ENCODE measurements around the gene PEMT.
"Not testable (repeated sequence)": the region's sequence is repeated elsewhere in the genome, so short reads cannot be mapped to it uniquely, and the experiment has no call there.

The PEMT gene, protein sequence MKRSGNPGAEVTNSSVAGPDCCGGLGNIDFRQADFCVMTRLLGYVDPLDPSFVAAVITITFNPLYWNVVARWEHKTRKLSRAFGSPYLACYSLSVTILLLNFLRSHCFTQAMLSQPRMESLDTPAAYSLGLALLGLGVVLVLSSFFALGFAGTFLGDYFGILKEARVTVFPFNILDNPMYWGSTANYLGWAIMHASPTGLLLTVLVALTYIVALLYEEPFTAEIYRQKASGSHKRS

DNA sequence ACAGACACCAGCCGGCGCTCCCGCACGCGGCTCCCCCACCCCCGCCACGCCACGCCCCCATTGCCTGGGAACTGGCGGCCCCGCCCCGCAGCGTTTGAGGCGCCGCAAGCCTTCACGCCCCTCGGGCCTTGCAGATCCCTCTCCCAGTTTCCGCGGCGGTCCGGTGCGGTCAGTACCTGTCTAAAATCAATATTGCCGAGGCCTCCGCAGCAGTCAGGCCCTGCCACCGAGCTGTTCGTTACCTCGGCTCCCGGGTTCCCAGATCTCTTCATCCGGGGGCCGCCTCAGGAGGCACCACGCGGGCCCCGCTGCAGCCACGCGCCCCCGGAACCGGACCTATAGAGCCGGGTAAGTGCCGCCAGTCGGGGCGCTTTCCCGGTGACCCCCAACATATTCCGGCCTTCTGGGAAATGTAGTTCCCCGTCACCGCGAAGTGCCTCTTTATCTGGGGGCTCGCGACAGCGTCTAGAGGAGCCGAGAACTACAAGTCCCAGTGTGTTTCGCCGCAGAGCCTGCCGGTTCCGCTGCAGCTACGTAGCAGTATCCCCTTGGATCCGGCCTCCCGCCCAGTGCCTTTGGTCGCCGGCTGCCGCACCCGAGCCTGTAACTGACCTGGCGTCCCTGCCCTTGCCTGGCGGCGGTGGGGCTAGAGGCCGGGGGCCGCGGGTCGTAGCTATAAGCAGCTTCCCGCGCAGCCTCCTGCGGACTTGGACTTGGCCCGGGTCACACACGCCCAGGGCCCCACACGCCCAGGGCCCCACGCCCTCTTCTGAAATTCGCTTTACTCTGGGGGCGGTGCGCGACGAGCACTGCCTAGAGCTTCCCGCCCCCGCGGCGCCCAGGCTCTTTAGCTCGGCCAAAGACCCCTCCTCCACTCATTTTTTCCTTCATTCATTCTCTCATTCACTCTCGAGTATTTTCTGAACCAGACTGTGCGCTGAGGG is at the start of gene PEMT:
TSS of gene PEMT (minus strand) at position 354 of the 944 bp plus-strand sequence. CDS start at position 272, 82 bp downstream.
- DNase-seq (ENCODE audit: low read depth), result peak; percentile 99

GRCh38 chr17:17639661-17640270 is 48.3 kb upstream of the PEMT start:
- DNase-seq (ENCODE audit: low read depth); H3K4me3 ChIP-seq (ENCODE audit: low read depth, low read length): not testable (repeated sequence)

More for the DNA sequence above, at the start of gene PEMT:
- H3K4me3 ChIP-seq (ENCODE audit: low read depth, low read length), result peak within 1 kb of the TSS; percentile 87
- TF ChIP-seq, protein P1, sequence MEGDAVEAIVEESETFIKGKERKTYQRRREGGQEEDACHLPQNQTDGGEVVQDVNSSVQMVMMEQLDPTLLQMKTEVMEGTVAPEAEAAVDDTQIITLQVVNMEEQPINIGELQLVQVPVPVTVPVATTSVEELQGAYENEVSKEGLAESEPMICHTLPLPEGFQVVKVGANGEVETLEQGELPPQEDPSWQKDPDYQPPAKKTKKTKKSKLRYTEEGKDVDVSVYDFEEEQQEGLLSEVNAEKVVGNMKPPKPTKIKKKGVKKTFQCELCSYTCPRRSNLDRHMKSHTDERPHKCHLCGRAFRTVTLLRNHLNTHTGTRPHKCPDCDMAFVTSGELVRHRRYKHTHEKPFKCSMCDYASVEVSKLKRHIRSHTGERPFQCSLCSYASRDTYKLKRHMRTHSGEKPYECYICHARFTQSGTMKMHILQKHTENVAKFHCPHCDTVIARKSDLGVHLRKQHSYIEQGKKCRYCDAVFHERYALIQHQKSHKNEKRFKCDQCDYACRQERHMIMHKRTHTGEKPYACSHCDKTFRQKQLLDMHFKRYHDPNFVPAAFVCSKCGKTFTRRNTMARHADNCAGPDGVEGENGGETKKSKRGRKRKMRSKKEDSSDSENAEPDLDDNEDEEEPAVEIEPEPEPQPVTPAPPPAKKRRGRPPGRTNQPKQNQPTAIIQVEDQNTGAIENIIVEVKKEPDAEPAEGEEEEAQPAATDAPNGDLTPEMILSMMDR (IDR thresholded peaks at IDR 0.05; ENCODE audit: insufficient read depth, low read depth, low read length, missing control alignments), result no peak

- no peak for DNase-seq (ENCODE audit: low read depth)
- no peak overlapping the region for H3K4me3 ChIP-seq (ENCODE audit: low read depth, low read length)
- TF ChIP-seq, protein P1 (IDR thresholded peaks at IDR 0.05; ENCODE audit: insufficient read depth, low read depth, low read length, missing control alignments), result no peak
These were observed 47.0 kb upstream of the PEMT start for GRCh38 chr17:17638467-17638866.

DNA sequence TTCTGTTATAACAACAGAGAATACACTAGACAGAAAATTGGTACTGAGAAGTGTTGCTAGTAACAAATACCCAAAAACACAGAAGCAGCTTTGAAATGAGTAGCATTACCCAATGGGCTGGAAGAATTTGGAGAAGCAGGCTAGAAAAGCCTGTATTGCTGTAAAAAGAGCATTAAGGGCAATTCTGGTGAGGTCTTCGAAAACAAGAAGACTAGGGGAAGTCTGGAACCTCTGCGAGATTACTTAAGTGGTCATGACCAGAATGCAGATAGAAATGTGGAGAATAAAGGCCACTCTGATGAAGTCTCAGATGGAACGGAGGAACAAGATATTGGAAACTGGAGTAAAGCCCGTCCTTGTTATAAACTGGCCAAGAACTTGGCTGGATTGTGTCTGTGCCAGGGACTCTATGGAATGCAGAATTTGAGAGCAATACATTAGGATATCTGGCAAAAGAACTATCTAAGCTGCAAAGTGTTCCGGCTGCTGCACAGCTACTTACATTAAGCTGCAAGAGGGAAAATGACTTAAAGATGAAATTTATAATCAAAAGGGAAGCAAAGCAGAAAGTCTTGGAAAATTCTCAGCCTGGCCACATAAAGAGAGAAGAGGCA is 44.9 kb upstream of the PEMT start:
- H3K4me3 ChIP-seq (ENCODE audit: low read depth, low read length), result no peak overlapping the region
- DNase-seq (ENCODE audit: low read depth), result no peak
- TF ChIP-seq, protein P1 (IDR thresholded peaks at IDR 0.05; ENCODE audit: insufficient read depth, low read depth, low read length, missing control alignments), result no peak

DNA sequence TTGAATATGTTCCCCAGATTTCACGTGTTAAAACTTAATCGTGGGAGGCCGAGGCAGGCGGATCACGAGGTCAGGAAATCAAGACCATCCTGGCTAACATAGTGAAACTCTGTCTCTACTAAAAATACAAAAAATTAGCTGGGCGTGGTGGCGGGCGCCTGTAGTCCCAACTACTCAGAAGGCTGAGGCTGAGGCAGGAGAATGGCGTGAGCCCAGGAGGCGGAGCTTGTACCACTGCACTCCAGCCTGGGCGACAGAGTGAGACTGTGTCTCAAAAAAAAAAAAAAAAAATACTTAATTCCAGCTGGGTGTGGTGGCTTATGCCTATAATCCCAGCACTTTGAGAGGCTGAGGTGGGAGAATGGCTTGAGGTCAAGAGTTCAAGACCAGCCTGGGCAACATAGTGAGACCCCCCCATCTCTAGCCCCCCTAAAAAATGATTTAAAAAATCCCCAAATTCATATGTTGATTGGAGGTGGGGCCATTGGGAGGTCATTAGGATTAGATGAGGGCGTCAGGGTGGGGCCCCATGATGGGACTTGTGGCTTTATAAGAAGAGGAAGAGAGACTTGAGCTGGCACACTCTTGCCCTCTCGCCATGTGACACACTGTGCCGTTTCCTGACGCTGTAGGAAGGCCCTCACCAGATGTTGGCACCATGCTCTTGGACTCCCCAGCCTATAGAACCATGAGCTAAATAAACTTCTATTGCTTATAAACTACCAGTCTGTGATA is 44.2 kb upstream of the PEMT start:
- DNase-seq (ENCODE audit: low read depth); H3K4me3 ChIP-seq (ENCODE audit: low read depth, low read length): not testable (repeated sequence)

- TF ChIP-seq, protein P1 (IDR thresholded peaks at IDR 0.05; ENCODE audit: insufficient read depth, low read depth, low read length, missing control alignments), result no peak
- H3K4me3 ChIP-seq (ENCODE audit: low read depth, low read length), result no peak overlapping the region
- no peak for DNase-seq (ENCODE audit: low read depth)
These were observed 43.6 kb upstream of the PEMT start for GRCh38 chr17:17635126-17635525.

DNA sequence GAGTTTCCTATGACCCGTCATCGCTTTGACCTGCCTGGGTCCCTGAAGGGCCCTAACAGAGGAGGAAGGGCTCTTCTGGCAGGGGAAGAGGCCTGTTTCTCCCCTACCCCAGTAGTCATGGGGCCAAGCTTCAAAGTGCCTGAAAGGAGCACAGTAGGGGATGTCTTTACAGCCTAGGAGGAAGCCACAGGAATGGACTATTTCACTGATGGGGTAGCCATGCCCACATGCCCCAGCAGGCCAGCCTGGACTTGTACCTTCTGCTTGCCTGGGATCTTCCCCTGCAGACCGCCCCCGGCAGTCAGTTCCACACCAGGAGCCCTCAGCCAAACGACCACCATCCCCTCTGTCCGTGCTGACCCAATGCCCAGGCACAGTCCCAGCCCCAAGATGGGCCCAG is 41.8 kb upstream of the PEMT start:
- TF ChIP-seq, protein P1 (IDR thresholded peaks at IDR 0.05; ENCODE audit: insufficient read depth, low read depth, low read length, missing control alignments), result no peak
- H3K4me3 ChIP-seq (ENCODE audit: low read depth, low read length), result no peak overlapping the region
- no peak for DNase-seq (ENCODE audit: low read depth)

DNA sequence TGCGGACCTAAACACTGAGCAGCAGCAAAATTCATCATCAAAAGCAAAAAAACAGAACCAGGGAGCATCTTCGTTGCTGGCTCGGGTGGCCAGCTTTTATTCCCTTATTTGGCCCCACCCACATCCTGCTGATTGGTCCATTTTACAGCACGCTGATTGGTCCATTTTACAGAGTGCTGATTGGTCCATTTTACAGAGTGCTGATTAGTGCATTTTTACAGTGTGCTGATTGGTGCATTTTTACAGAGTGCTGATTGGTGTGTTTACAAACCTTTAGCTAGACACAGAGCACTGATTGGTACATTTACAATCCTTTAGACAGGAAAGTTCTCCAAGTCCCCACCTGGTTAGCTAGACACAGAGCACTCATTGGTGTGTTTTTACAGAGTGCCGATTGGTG is 41.2 kb upstream of the PEMT start:
- not testable (repeated sequence) for DNase-seq (ENCODE audit: low read depth); H3K4me3 ChIP-seq (ENCODE audit: low read depth, low read length)

All from GM12865 (cell line).